ENCODE data around the gene VPS13D.
"Not testable (repeated sequence)": the region's sequence is repeated elsewhere in the genome, so short reads cannot be mapped to it uniquely, and the experiment has no call there.

Gene VPS13D

GRCh38 chr1:12320486-12320885 lies 90.7 kb downstream of the VPS13D start:
- TF ChIP-seq, protein P1, sequence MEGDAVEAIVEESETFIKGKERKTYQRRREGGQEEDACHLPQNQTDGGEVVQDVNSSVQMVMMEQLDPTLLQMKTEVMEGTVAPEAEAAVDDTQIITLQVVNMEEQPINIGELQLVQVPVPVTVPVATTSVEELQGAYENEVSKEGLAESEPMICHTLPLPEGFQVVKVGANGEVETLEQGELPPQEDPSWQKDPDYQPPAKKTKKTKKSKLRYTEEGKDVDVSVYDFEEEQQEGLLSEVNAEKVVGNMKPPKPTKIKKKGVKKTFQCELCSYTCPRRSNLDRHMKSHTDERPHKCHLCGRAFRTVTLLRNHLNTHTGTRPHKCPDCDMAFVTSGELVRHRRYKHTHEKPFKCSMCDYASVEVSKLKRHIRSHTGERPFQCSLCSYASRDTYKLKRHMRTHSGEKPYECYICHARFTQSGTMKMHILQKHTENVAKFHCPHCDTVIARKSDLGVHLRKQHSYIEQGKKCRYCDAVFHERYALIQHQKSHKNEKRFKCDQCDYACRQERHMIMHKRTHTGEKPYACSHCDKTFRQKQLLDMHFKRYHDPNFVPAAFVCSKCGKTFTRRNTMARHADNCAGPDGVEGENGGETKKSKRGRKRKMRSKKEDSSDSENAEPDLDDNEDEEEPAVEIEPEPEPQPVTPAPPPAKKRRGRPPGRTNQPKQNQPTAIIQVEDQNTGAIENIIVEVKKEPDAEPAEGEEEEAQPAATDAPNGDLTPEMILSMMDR (IDR thresholded peaks at IDR 0.05; ENCODE audit: low read depth, low read length): no peak
- H3K4me3 ChIP-seq (ENCODE audit: low read depth, low read length): no peak overlapping the region
- in situ Hi-C loops (cut with HindIII; ENCODE audit: low sequenced_read_pairs): no loop called here
- DNase-seq (ENCODE audit: low read depth, low spot score): no peak

DNA sequence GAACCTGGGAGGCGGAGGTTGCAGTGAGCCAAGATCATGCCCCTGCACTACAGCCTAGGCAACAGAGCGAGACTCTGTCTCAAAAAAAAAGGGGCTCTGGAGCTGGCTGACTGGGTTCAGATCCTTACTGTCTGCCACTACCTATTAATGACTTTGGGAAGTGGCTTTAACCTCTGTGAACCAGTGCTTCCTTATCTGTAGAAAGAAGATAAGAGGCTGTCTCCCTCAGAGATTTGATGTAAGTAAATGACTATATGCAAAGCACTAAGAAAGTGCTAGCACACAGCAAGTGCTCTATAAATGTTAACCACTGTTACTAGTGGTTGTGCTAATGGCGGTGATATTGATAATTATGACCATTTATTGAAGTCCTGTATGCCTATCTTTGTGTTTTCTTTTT lies 94.6 kb downstream of the VPS13D start:
- DNase-seq (ENCODE audit: low read depth, low spot score): no peak
- no peak overlapping the region for H3K4me3 ChIP-seq (ENCODE audit: low read depth, low read length)
- TF ChIP-seq, protein P1 (IDR thresholded peaks at IDR 0.05; ENCODE audit: low read depth, low read length): no peak
- in situ Hi-C loops (cut with HindIII; ENCODE audit: low sequenced_read_pairs): no loop called here

- H3K4me3 ChIP-seq (ENCODE audit: low read depth, low read length); in situ Hi-C loops (cut with HindIII; ENCODE audit: low sequenced_read_pairs); DNase-seq (ENCODE audit: low read depth, low spot score): not testable (repeated sequence)
Observed at GRCh38 chr1:12324973-12325372, 95.1 kb downstream of the VPS13D start.

- DNase-seq (ENCODE audit: low read depth, low spot score): no peak
- no peak overlapping the region for H3K4me3 ChIP-seq (ENCODE audit: low read depth, low read length)
- TF ChIP-seq, protein P1 (IDR thresholded peaks at IDR 0.05; ENCODE audit: low read depth, low read length): no peak
- in situ Hi-C loops (cut with HindIII; ENCODE audit: low sequenced_read_pairs): no loop called here
Observed at GRCh38 chr1:12326986-12327385, 97.2 kb downstream of the VPS13D start.

- H3K4me3 ChIP-seq (ENCODE audit: low read depth, low read length): no peak overlapping the region
- TF ChIP-seq, protein P1 (IDR thresholded peaks at IDR 0.05; ENCODE audit: low read depth, low read length): no peak
- in situ Hi-C loops (cut with HindIII; ENCODE audit: low sequenced_read_pairs): no loop called here
- DNase-seq (ENCODE audit: low read depth, low spot score): no peak
Observed at GRCh38 chr1:12327566-12327965, 97.7 kb downstream of the VPS13D start.

DNA sequence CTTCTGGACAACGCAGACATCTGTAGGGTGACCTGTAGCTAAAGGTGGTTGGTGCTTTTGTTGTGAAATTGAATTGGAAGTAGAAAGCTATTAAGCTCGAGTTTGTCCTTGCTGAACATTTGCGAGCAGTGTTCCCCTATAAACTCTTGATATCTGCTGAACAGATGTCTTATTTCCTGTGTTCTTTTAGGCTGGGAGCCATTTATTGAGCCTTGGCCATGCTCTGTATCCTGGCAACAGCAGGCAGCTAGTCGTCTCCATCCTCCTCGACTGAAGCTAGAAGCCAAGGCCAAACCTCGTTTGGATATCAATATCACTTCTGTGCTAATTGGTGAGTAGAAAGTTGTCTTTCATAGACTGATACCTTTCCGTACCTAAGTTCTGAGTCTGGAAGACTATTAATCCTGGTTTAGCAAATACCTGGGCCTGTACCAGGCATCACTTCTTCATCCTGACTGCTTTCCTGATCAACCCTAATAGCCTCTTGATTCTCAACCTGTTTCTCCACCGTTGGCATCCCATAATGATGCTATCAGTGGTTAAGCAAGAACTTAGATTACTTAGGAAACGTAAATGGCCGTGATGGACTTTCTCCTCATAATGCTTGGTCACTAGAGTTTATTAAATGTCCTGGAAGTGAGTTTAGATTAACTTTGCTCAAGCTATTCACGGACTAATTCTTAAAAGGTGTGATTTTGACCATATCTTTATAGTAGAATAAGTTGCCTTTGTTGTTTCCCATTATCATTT lies 103.4 kb downstream of the VPS13D start:
- TF ChIP-seq, protein P1 (IDR thresholded peaks at IDR 0.05; ENCODE audit: low read depth, low read length): no peak
- no peak overlapping the region for H3K4me3 ChIP-seq (ENCODE audit: low read depth, low read length)
- in situ Hi-C loops (cut with HindIII; ENCODE audit: low sequenced_read_pairs): no loop called here
- DNase-seq (ENCODE audit: low read depth, low spot score): no peak

DNA sequence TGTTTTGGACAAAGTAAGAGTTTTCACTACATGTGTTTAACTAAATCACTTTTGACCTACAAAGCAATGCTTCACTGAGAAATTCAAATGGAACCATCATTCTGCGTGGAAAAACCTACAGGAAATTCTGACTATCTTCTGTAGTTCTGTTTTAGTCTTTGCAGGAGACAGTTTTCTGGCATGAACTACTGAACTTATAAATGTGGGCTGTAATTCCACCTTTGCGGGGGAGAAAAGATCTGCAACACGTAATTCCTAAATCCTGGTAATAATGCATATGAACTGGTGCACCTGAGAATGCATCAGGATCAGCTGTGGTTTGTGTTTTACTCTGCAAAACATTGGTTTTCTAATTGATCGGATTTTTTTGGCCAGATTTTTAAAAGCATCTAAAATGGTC lies 106.0 kb downstream of the VPS13D start:
- in situ Hi-C loops (cut with HindIII; ENCODE audit: low sequenced_read_pairs): no loop called here
- H3K4me3 ChIP-seq (ENCODE audit: low read depth, low read length): no peak overlapping the region
- DNase-seq (ENCODE audit: low read depth, low spot score): no peak
- TF ChIP-seq, protein P1 (IDR thresholded peaks at IDR 0.05; ENCODE audit: low read depth, low read length): no peak
